IMR-90 (cell line): ENCODE results near the gene BRAF. TPM values are rescaled to one million over a fixed set of nuclear protein-coding genes. Genes with fewer than 3 reads are reported as not detected.
"Not testable (repeated sequence)": the region's sequence is repeated elsewhere in the genome, so short reads cannot be mapped to it uniquely, and the experiment has no call there.

Experiments used
- ATAC-seq: fragments of 200-7000 bp; cut with Tn5 transposase; 2 replicates; pipeline ENCODE4 v1.9.1; 2020; ENCODE audit warnings: low read depth, mild to moderate bottlenecking, moderate library complexity
- BruUV-seq: library from RNA; stranded (reverse); fragments of 400-500 nt; replicated peaks from 2 replicates; lab custom pipeline; 2021; lab: Mats Ljungman, UMichigan
- CTCF ChIA-PET: fragments of 300-600 bp; formaldehyde crosslinking; extraction: SDS; loops from one replicate; lab custom pipeline; 2021; ENCODE audit warnings: antibody characterized with exemption; lab: Yijun Ruan, JAX
- POLR2A ChIA-PET: fragments of 300-600 bp; sonication (Branson Sonifier 250); formaldehyde crosslinking; loops from one replicate; lab custom pipeline; 2022; ENCODE audit warnings: antibody characterized with exemption; ENCODE audit not compliant: unreplicated experiment; lab: Charles Lee
- DNase-seq: peaks from one replicate; pipeline ENCODE4 v3.0.0; 2013
- H2AFZ ChIP-seq: replicated peaks from 2 replicates; pipeline ENCODE3; 2013; ENCODE audit warnings: low read length, mild to moderate bottlenecking; ENCODE audit not compliant: poor library complexity
- H2AK5ac ChIP-seq: 2 replicates; pipeline ENCODE4 v1.6.1; 2013; ENCODE audit warnings: low read depth, low read length, inconsistent platforms
- H2AK9ac ChIP-seq: replicated peaks from 2 replicates; pipeline ENCODE3; 2013; ENCODE audit warnings: mild to moderate bottlenecking, low read depth, low read length, moderate library complexity; ENCODE audit not compliant: poor library complexity
- H2BK120ac ChIP-seq: 2 replicates; pipeline ENCODE4 v1.6.1; 2013; ENCODE audit warnings: low read depth, low read length, inconsistent platforms
- H2BK15ac ChIP-seq: 3 replicates; pipeline ENCODE4 v1.6.1; 2013; ENCODE audit warnings: low read depth, low read length, inconsistent platforms
- H2BK20ac ChIP-seq: 2 replicates; pipeline ENCODE4 v1.6.1; 2013; ENCODE audit warnings: low read depth, mild to moderate bottlenecking, inconsistent platforms, low read length, moderate library complexity
- H2BK5ac ChIP-seq: 2 replicates; pipeline ENCODE4 v1.6.1; 2013; ENCODE audit warnings: mild to moderate bottlenecking, low read depth, low read length, inconsistent platforms; ENCODE audit not compliant: poor library complexity, severe bottlenecking
- H3K14ac ChIP-seq: replicated peaks from 2 replicates; pipeline ENCODE4 v1.6.1; 2013; ENCODE audit warnings: low read depth, low read length, inconsistent platforms
- H3K18ac ChIP-seq: 2 replicates; pipeline ENCODE4 v1.6.1; 2013; ENCODE audit warnings: low read depth, low read length, control low read depth
- H3K23ac ChIP-seq: 2 replicates; pipeline ENCODE4 v1.6.1; 2013; ENCODE audit warnings: low read depth, low read length, inconsistent platforms
- H3K27ac ChIP-seq: 2 replicates; pipeline ENCODE4 v1.5.1; 2013; ENCODE audit warnings: mild to moderate bottlenecking, control low read depth, low read length; ENCODE audit not compliant: insufficient read depth
- H3K27me3 ChIP-seq: 2 replicates; pipeline ENCODE4 v1.6.1; 2013; ENCODE audit warnings: low read length; ENCODE audit not compliant: control insufficient read depth, insufficient read depth
- H3K36me3 ChIP-seq: 2 replicates; pipeline ENCODE4 v1.6.1; 2013; ENCODE audit warnings: low read length, mixed read lengths; ENCODE audit not compliant: control insufficient read depth, insufficient read depth
- H3K4ac ChIP-seq: 2 replicates; pipeline ENCODE4 v1.6.1; 2013; ENCODE audit warnings: low read depth, low read length, inconsistent platforms
- H3K4me1 ChIP-seq: 2 replicates; pipeline ENCODE4 v1.6.1; 2013; ENCODE audit warnings: low read length, mixed read lengths; ENCODE audit not compliant: control insufficient read depth, insufficient read depth
- H3K4me2 ChIP-seq: 2 replicates; pipeline ENCODE4 v1.6.1; 2013; ENCODE audit warnings: low read depth, mild to moderate bottlenecking, control low read depth, low read length, moderate library complexity
- H3K4me3 ChIP-seq: 2 replicates; pipeline ENCODE4 v1.5.1; 2013; ENCODE audit warnings: low read depth, mild to moderate bottlenecking, control low read depth, low read length, moderate library complexity; ENCODE audit not compliant: insufficient read depth
- H3K56ac ChIP-seq: 2 replicates; pipeline ENCODE4 v1.6.1; 2013; ENCODE audit warnings: low read length, inconsistent platforms; ENCODE audit not compliant: insufficient read depth; ENCODE audit errors: extremely low read depth
- H3K79me1 ChIP-seq, 2 experiments: 2 replicates each; pipeline ENCODE4 v1.6.1; 2013; ENCODE audit warnings: low read length in 2 of 2, inconsistent platforms in 1 of 2, low read depth in 1 of 2
- H3K9ac ChIP-seq: 2 replicates; pipeline ENCODE4 v1.6.1; 2013; ENCODE audit warnings: low read depth, low read length, control low read depth
- H3K9me1 ChIP-seq: 2 replicates; pipeline ENCODE4 v1.6.1; 2013; ENCODE audit warnings: low read length, inconsistent platforms; ENCODE audit not compliant: insufficient read depth
- H3K9me3 ChIP-seq: 2 replicates; pipeline ENCODE4 v1.6.1; 2013; ENCODE audit warnings: low read length; ENCODE audit not compliant: control insufficient read depth, insufficient read depth
- H4K20me1 ChIP-seq: 2 replicates; pipeline ENCODE4 v1.6.1; 2013; ENCODE audit warnings: low read length, inconsistent platforms; ENCODE audit not compliant: insufficient read depth
- H4K5ac ChIP-seq: 2 replicates; pipeline ENCODE4 v1.6.1; 2013; ENCODE audit warnings: mild to moderate bottlenecking, low read depth, low read length, control low read depth
- H4K8ac ChIP-seq, 2 experiments: 2 replicates each; pipeline ENCODE4 v1.6.1; 2013; ENCODE audit warnings: low read depth in 2 of 2, low read length in 2 of 2, control low read depth in 1 of 2, inconsistent platforms in 1 of 2
- H4K91ac ChIP-seq: 2 replicates; pipeline ENCODE4 v1.6.1; 2013; ENCODE audit warnings: low read depth, low read length, inconsistent platforms; ENCODE audit not compliant: insufficient read depth
- WGBS, 2 experiments: methylation state at CpG; one replicate each; pipeline versions ENCODE4 v1.1.5 to v1.1.7; 2013; ENCODE audit warnings: missing lambda C conversion rate in 2 of 2; ENCODE audit not compliant: insufficient read length in 1 of 2; ENCODE audit errors: extremely low coverage in 2 of 2; 5-methylcytosine and 5-hydroxymethylcytosine counted together
- dilution Hi-C: fragments of 300-500 bp; cut with HindIII; formaldehyde crosslinking; loops from one replicate; pipeline ENCODE4 v1.14.3; 2018; ENCODE audit warnings: low sequenced_read_pairs; ENCODE audit not compliant: unreplicated experiment
- in situ Hi-C: fragments of 300-500 bp; cut with MboI; formaldehyde crosslinking; loops from 3 replicates; pipeline ENCODE4 v1.14.3; 2019; ENCODE audit warnings: low sequenced_read_pairs, inconsistent platforms, mixed read lengths
- intact Hi-C: fragments of 100-400 bp; cut with micrococcal nuclease; formaldehyde crosslinking; loops from 2 replicates; pipeline ENCODE4 v1.10.0; 2022
- polyA plus RNA-seq, 3 experiments: library from polyadenylated mRNA; depleted of rRNA; stranded (reverse); fragments of >200 nt; gene quantifications; 2 replicates each; pipeline ENCODE4 v1.2.3, GENCODE V29; 2012; ENCODE audit warnings: low replicate concordance in 1 of 3
- total RNA-seq: library from RNA; depleted of rRNA; stranded (reverse); fragments of >200 nt; gene quantifications from 2 replicates; pipeline ENCODE4 v1.2.3, GENCODE V29; 2012

The BRAF gene
- total and polyA plus RNA-seq, 2 of the 4 experiments (the other 2 are of a cell fraction) = 5.7 to 12.9 TPM

GRCh38 chr7:140761375-140761774 lies 163.4 kb downstream of the BRAF start:
- CTCF ChIA-PET, H3K36me3 ChIP-seq, in situ Hi-C loops: not testable (repeated sequence)

More at GRCh38 chr7:140761375-140761774, 163.4 kb downstream of the BRAF start:
- H4K5ac ChIP-seq, BruUV-seq, H2BK5ac ChIP-seq, H3K27me3 ChIP-seq, H3K27ac ChIP-seq, intact Hi-C loops, dilution Hi-C loops, H2BK120ac ChIP-seq, H4K20me1 ChIP-seq, H2AK9ac ChIP-seq, ATAC-seq, H3K4me2 ChIP-seq, H3K4me3 ChIP-seq, H3K4ac ChIP-seq, H3K9me3 ChIP-seq, H2BK15ac ChIP-seq, H4K8ac ChIP-seq, H3K14ac ChIP-seq, H3K79me1 ChIP-seq, H3K18ac ChIP-seq, H2BK20ac ChIP-seq, H2AK5ac ChIP-seq, H3K9me1 ChIP-seq, H3K23ac ChIP-seq, DNase-seq, POLR2A ChIA-PET, H4K91ac ChIP-seq, H3K4me1 ChIP-seq, H3K9ac ChIP-seq, H3K56ac ChIP-seq, H2AFZ ChIP-seq: not testable (repeated sequence)
- no CpG with 5 or more reads among the region's 3 CpGs for WGBS, 2 experiments
